Caco-2 (cell line): Measurements from ENCODE around the gene ARHGAP42. TPM values are rescaled to one million over a fixed set of nuclear protein-coding genes. Genes with fewer than 3 reads are reported as not detected.

ENCODE experiments used
- BruUV-seq: library from RNA; stranded (reverse); fragments of 400-500 nt; replicated peaks from 2 replicates; lab custom pipeline; 2021; lab: Mats Ljungman, UMichigan
- CTCF ChIA-PET: fragments of 300-600 bp; sonication (Branson Sonifier 250); formaldehyde crosslinking; loops from one replicate; lab custom pipeline; 2022; ENCODE audit warnings: antibody characterized with exemption; lab: Charles Lee
- POLR2A ChIA-PET: fragments of 300-600 bp; sonication (Branson Sonifier 250); formaldehyde crosslinking; loops from one replicate; lab custom pipeline; 2022; ENCODE audit warnings: antibody characterized with exemption; lab: Charles Lee
- DNase-seq, 2 experiments: peaks; one replicate each; pipeline versions ENCODE4 v3.0.0 to v3.0.0-alpha.2; 2020 to 2022
- H3K27me3 ChIP-seq: replicated peaks from 2 replicates; pipeline ENCODE4 v1.6.0; 2011; ENCODE audit warnings: low read length; ENCODE audit not compliant: control insufficient read depth, insufficient read depth
- H3K36me3 ChIP-seq: 2 replicates; pipeline ENCODE4 v1.5.1; 2011; ENCODE audit warnings: low read length; ENCODE audit not compliant: control insufficient read depth, insufficient read depth
- H3K4me1 ChIP-seq: fragments of 250-450 bp; sonication (Bioruptor Pico); 2 replicates; pipeline ENCODE4 v1.5.1; 2020; ENCODE audit warnings: mild to moderate bottlenecking
- H3K4me3 ChIP-seq: 2 replicates; pipeline ENCODE4 v1.5.1; 2011; ENCODE audit warnings: low read depth, mild to moderate bottlenecking, control low read depth, low read length
- H3K9me3 ChIP-seq: fragments of 250-450 bp; sonication (Bioruptor Pico); 2 replicates; pipeline ENCODE4 v1.5.1; 2020; ENCODE audit warnings: mild to moderate bottlenecking, moderate library complexity
- H3K27ac Mint-ChIP-seq: one replicate; pipeline ENCODE4 v1.8.0; 2022; ENCODE audit warnings: mixed read lengths; ENCODE audit not compliant: unreplicated experiment
- H3K27me3 Mint-ChIP-seq: one replicate; pipeline ENCODE4 v1.8.0; 2022; ENCODE audit warnings: mixed read lengths; ENCODE audit not compliant: insufficient read depth, unreplicated experiment
- H3K36me3 Mint-ChIP-seq: one replicate; pipeline ENCODE4 v1.8.0; 2022; ENCODE audit warnings: mild to moderate bottlenecking, mixed read lengths; ENCODE audit not compliant: insufficient read depth, unreplicated experiment
- H3K4me1 Mint-ChIP-seq: one replicate; pipeline ENCODE4 v1.8.0; 2022; ENCODE audit warnings: low read depth, mixed read lengths; ENCODE audit not compliant: unreplicated experiment
- H3K4me3 Mint-ChIP-seq: one replicate; pipeline ENCODE4 v1.8.0; 2022; ENCODE audit warnings: mild to moderate bottlenecking, moderate library complexity, mixed read lengths; ENCODE audit not compliant: unreplicated experiment
- H3K9me3 Mint-ChIP-seq: one replicate; pipeline ENCODE4 v1.8.0; 2022; ENCODE audit warnings: mixed read lengths; ENCODE audit not compliant: unreplicated experiment
- CTCF ChIP-seq, 2 experiments: fragments of 200-600 bp in 1 of 2; IDR thresholded peaks; 1 replicate in 1 of 2; 2 replicates in 1 of 2; pipeline versions ENCODE4 v1.5.1 to v1.8.0; 2011 to 2022; ENCODE audit warnings: antibody characterized with exemption in 1 of 2, control low read depth in 1 of 2, inconsistent platforms in 1 of 2, low read depth in 1 of 2, low read length in 1 of 2, mild to moderate bottlenecking in 1 of 2, moderate library complexity in 1 of 2; ENCODE audit not compliant: insufficient read depth in 1 of 2, severe bottlenecking in 1 of 2, unreplicated experiment in 1 of 2
- intact Hi-C: fragments of 100-400 bp; cut with micrococcal nuclease; formaldehyde crosslinking; loops from one replicate; pipeline ENCODE4 v1.10.0; 2022; ENCODE audit not compliant: unreplicated experiment
- total RNA-seq: library from RNA; stranded (reverse); gene quantifications from 2 replicates; pipeline ENCODE4 v1.2.3, GENCODE V29; 2022

Gene ARHGAP42
- total RNA-seq, 1 experiment from 2014 or later, result 8.4 TPM

GRCh38 chr11:100810146-100810545, 123.1 kb downstream of the ARHGAP42 start:
- Mint-ChIP-seq H3K4me3 (no peak overlapping the region), H3K36me3 (no peaks in the 10 kb centered on the region), H3K27ac (no peak overlapping the region), H3K9me3 (no peaks in the 10 kb centered on the region), H3K4me1 (peaks cover 21% of the 10 kb centered on the region), H3K27me3 (no peaks in the 10 kb centered on the region)
- Histone ChIP-seq H3K9me3 (no peaks in the 10 kb centered on the region; the same call in 1 of the 2 replicates), H3K4me3 (no peak overlapping the region), H3K36me3 (no peaks in the 10 kb centered on the region), H3K4me1 (peaks cover 35% of the 10 kb centered on the region), H3K27me3 (no peaks in the 10 kb centered on the region)
- intact Hi-C loops, result no loop called here
- no TSS peak for BruUV-seq
- CTCF ChIA-PET, result interaction anchor here (1.1 kb wide), 1 partner anchor 18 kb away, joined by 3 read pairs; no protein-coding TSS in a partner anchor
- TF ChIP-seq CTCF (IDR thresholded peaks at IDR 0.05; ENCODE audit: insufficient read depth in 1 of 2, low read depth in 1 of 2, low read length in 1 of 2, severe bottlenecking in 1 of 2, unreplicated experiment in 1 of 2), result no peak
- POLR2A ChIA-PET, result no interaction called here
- no peak for DNase-seq

- H3K9me3 ChIP-seq, result no peaks in the 10 kb centered on the region; the same call in 1 of the 2 replicates
- ChIA-PET POLR2A (no interaction called here), CTCF (interaction anchor here (1.1 kb wide), 1 partner anchor 17 kb away, joined by 3 read pairs; no protein-coding TSS in a partner anchor)
- no TSS peak for BruUV-seq
- no peak overlapping the region for H3K4me3 ChIP-seq
- no peak overlapping the region for H3K27ac Mint-ChIP-seq
- no peak for DNase-seq
- H3K4me3 Mint-ChIP-seq, result no peak overlapping the region
- no peaks in the 10 kb centered on the region for H3K27me3 ChIP-seq
- H3K4me1 ChIP-seq, result peaks cover 35% of the 10 kb centered on the region
- no peaks in the 10 kb centered on the region for H3K9me3 Mint-ChIP-seq
- H3K27me3 Mint-ChIP-seq, result no peaks in the 10 kb centered on the region
- H3K4me1 Mint-ChIP-seq, result peaks cover 21% of the 10 kb centered on the region
- H3K36me3 ChIP-seq, result no peaks in the 10 kb centered on the region
- intact Hi-C loops, result no loop called here
- TF ChIP-seq CTCF (IDR thresholded peaks at IDR 0.05; ENCODE audit: insufficient read depth in 1 of 2, low read depth in 1 of 2, low read length in 1 of 2, severe bottlenecking in 1 of 2, unreplicated experiment in 1 of 2), result no peak
- H3K36me3 Mint-ChIP-seq, result no peaks in the 10 kb centered on the region
These were observed 123.6 kb downstream of the ARHGAP42 start for GRCh38 chr11:100810666-100811065.

- DNase-seq, result no peak
- H3K36me3 Mint-ChIP-seq, result no peaks in the 10 kb centered on the region
- no peaks in the 10 kb centered on the region for H3K27me3 Mint-ChIP-seq
- Histone ChIP-seq H3K36me3 (no peaks in the 10 kb centered on the region), H3K4me3 (no peak overlapping the region), H3K9me3 (no peaks in the 10 kb centered on the region; the same call in 1 of the 2 replicates), H3K4me1 (peaks cover 35% of the 10 kb centered on the region), H3K27me3 (no peaks in the 10 kb centered on the region)
- H3K4me3 Mint-ChIP-seq, result no peak overlapping the region
- no peak overlapping the region for H3K27ac Mint-ChIP-seq
- peaks cover 21% of the 10 kb centered on the region for H3K4me1 Mint-ChIP-seq
- H3K9me3 Mint-ChIP-seq, result no peaks in the 10 kb centered on the region
- TF ChIP-seq CTCF (IDR thresholded peaks at IDR 0.05; ENCODE audit: insufficient read depth in 1 of 2, low read depth in 1 of 2, low read length in 1 of 2, severe bottlenecking in 1 of 2, unreplicated experiment in 1 of 2), result no peak
- CTCF ChIA-PET, result interaction anchor here (1.0 to 1.2 kb wide), 3 partner anchors 16 to 125 kb away, joined by 3 to 5 read pairs (median 4); no protein-coding TSS in a partner anchor
- POLR2A ChIA-PET, result no interaction called here
- no TSS peak for BruUV-seq
- intact Hi-C loops, result no loop called here
These were observed 125.4 kb downstream of the ARHGAP42 start for GRCh38 chr11:100812517-100812916.
